LNCAP (cell line): ENCODE data around the gene MRTFA.

ENCODE experiments used
- TF ChIP-seq, protein P1 (sequence below): fragments of 450-650 bp; IDR thresholded peaks from 2 replicates; pipeline ENCODE4 v1.5.1; 2017; ENCODE audit warnings: mild to moderate bottlenecking

The MRTFA gene

DNA sequence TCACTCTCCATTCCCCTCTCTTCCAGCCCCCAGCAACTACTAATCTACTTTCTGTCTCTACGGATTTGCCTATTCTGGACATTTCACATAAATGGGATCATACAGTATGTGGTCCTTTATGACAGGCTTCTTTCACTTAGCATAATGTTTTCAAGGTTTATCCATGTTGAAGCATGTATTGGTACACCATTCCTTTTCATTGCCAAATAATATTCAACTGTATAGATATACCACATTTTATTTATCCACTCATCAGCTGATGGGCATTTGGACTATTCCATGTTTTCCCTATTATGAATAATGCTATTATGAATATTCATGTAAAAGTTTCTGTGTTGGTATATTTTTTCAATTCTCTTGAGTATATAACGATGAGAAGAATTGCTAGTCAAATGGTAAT lies 54.5 kb downstream of the MRTFA start:
- TF ChIP-seq, protein P1, sequence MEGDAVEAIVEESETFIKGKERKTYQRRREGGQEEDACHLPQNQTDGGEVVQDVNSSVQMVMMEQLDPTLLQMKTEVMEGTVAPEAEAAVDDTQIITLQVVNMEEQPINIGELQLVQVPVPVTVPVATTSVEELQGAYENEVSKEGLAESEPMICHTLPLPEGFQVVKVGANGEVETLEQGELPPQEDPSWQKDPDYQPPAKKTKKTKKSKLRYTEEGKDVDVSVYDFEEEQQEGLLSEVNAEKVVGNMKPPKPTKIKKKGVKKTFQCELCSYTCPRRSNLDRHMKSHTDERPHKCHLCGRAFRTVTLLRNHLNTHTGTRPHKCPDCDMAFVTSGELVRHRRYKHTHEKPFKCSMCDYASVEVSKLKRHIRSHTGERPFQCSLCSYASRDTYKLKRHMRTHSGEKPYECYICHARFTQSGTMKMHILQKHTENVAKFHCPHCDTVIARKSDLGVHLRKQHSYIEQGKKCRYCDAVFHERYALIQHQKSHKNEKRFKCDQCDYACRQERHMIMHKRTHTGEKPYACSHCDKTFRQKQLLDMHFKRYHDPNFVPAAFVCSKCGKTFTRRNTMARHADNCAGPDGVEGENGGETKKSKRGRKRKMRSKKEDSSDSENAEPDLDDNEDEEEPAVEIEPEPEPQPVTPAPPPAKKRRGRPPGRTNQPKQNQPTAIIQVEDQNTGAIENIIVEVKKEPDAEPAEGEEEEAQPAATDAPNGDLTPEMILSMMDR, result no peak

DNA sequence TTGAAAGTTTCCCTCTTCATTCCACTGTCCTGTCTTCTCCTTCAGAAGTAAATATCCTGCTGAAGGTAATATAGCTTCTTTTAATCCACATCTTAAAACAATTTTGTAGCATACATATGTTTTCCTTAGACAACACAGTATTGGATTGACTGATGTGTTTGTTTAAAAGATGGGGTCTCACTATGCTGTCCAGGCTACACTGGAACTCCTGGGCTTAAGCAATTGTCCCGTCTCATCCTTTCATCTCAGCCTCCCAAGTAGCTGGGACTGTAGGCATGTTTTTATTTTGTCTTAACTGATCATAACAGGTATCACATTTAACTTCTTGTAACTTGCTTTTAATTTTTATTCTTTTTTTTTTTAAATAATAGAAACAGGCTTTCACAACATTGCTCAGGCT lies 55.9 kb downstream of the MRTFA start:
- TF ChIP-seq, protein P1, result no peak

DNA sequence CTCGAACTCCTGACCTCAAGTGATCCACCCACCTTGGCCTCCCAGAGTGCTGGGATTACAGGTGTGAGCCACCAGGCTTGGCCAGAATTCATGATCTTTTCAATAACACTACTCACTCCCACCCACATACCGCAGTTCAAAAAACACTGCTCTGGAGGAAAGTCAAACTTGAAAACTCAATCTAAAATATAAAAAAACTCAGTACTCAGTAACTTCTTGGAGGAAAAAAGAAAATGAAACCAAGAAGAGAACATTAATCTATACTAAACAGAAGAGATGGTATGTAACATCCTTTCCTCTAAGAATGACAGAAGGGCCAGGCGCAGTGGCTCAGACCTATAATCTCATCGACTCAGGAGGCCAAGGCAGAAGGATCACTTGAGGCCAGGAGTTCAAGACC lies 58.3 kb downstream of the MRTFA start:
- TF ChIP-seq, protein P1, result no peak

DNA sequence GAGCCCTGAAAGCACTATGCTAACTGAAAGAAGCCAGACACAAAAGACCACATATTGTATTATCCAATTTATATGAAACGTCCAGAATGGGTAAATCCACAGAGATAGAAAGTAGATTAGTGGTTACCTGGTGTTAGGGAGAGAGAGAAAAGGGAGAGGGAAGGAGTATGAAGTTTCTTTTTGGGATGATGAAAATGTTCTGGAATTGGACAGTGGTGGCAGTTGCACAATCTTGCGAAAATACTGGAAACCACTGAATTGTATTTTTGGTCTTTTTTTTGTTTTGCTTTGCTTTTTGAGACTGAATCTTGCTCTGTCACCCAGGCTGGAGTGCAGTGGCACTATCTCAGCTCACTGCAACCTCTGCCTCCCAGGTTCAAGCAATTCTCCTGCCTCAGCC lies 63.5 kb downstream of the MRTFA start:
- TF ChIP-seq, protein P1, result no peak

DNA sequence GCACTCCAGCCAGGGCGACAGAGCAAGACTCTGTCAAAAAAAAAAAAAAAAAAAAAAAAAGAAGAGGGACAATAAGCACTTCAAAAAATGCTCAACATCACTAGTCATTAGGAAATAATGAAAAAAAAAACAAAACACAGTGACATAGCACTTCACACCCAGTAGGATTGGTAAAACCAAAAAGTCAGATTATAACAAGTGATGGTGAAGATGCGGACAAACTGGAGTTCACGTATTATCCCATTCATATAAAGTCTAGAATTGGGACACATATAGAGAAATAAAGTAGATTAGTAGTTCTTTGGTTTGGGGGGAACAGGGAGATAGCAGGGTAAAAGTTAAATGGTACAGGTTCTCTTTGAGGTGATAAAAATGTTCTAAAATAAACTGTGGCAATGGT lies 64.6 kb downstream of the MRTFA start:
- TF ChIP-seq, protein P1, result no peak

DNA sequence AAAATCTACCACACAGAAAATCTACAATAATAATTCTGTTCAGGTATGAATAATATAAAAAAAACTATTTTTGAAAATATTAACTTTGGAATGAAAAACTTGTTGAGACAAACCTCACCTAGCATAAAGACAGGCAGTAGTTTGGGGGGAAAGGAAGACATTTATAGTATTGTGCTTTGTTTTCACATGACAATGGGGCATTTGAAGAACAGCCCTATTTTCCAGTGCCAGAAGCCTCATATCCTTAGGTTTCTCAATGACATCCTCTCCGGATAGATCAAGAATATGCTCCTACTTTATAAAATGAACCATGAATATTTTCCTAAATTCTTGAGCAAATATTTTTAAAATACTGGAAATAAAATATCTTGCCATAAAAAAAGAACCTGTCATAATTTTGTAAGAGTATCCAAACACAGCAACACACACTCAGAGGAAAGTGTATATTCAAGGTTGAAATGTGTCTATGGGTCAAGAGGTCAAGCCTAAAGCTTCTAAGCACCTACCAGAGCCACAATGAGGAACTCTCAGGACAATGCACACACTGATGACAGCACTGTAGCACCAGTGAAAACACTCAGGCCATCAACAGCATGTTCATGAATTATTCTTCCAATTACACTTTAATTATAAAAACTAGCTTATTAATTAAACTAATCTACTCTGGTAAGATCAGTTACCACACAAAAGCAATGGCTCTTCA lies 68.7 kb downstream of the MRTFA start:
- TF ChIP-seq, protein P1, result no peak

DNA sequence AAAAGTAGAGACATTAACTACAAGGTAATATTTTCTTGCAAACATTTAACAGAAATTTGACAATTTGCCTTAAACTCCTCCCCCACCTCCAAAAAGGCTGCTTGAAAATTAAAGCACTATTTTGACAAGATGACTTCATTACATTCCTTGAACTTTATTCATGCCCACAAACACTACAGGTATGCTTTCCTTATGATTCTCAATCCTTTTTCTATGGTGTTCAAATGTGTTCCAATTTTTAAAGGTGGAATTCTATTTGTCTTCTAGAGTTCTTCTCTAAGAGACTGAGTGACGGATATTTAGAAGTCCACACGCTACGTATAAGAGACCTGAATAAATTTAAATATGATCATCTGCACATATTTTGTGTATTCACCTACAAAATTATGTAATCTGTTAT lies 69.4 kb downstream of the MRTFA start:
- TF ChIP-seq, protein P1, result no peak
